Measurements from ENCODE around the gene CDSN. TPM values are rescaled to one million over a fixed set of nuclear protein-coding genes. Genes with fewer than 3 reads are reported as not detected.

The CDSN gene
- polyA plus RNA-seq, 2 of the 4 experiments (the other 2 are of a cell fraction), result not detected

DNA sequence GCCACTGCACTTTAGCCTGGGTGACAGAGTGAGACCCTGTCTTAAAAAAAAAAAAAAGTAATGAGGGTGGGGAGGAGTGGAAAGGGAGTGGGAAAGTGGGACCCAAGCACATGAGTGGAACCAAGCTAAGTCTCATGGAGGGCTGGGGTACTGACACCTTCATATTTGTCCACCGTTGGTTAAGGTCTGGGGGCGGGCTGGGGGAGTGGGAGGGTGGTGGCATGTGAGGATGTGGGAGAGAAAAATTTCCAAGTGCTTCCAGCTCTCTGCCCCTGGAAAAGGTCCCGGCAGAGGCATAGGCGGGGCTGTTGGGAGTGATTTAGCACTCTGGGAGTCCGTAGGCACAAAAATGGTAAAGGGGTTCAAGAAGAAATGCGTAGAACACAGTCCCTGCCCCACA, 12.6 kb upstream of the CDSN start:
- Histone ChIP-seq H3K4me3 (no peak overlapping the region), H3K4me2 (no peak overlapping the region), H3K9me3 (no peaks in the 10 kb centered on the region), H3K27ac (no peak overlapping the region), H3K4me1 (peaks cover 2% of the 10 kb centered on the region; the same call in 1 of the 3 replicates)
- 76% methylated on average over 6 of the region's 6 CpGs for WGBS (ENCODE audit: missing lambda C conversion rate)
- CTCF ChIA-PET, result interaction anchor here (0.6 to 2.3 kb wide), 5 partner anchors 46 to 217 kb away, joined by 3 to 12 read pairs (median 3); no protein-coding TSS in a partner anchor
- TF ChIP-seq, protein P1, sequence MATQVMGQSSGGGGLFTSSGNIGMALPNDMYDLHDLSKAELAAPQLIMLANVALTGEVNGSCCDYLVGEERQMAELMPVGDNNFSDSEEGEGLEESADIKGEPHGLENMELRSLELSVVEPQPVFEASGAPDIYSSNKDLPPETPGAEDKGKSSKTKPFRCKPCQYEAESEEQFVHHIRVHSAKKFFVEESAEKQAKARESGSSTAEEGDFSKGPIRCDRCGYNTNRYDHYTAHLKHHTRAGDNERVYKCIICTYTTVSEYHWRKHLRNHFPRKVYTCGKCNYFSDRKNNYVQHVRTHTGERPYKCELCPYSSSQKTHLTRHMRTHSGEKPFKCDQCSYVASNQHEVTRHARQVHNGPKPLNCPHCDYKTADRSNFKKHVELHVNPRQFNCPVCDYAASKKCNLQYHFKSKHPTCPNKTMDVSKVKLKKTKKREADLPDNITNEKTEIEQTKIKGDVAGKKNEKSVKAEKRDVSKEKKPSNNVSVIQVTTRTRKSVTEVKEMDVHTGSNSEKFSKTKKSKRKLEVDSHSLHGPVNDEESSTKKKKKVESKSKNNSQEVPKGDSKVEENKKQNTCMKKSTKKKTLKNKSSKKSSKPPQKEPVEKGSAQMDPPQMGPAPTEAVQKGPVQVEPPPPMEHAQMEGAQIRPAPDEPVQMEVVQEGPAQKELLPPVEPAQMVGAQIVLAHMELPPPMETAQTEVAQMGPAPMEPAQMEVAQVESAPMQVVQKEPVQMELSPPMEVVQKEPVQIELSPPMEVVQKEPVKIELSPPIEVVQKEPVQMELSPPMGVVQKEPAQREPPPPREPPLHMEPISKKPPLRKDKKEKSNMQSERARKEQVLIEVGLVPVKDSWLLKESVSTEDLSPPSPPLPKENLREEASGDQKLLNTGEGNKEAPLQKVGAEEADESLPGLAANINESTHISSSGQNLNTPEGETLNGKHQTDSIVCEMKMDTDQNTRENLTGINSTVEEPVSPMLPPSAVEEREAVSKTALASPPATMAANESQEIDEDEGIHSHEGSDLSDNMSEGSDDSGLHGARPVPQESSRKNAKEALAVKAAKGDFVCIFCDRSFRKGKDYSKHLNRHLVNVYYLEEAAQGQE (IDR thresholded peaks at IDR 0.05), result no peak
- TF ChIP-seq TFCP2L1 (CRISPR knock-in tag; IDR thresholded peaks at IDR 0.05), result no peak
- TF ChIP-seq HOXB5 (CRISPR knock-in tag; IDR thresholded peaks at IDR 0.05), result no peak
- no peak for TF ChIP-seq CBX2 (IDR thresholded peaks at IDR 0.05; ENCODE audit: borderline replicate concordance, low read depth)
- TF ChIP-seq NPAS2 (CRISPR knock-in tag; IDR thresholded peaks at IDR 0.05; ENCODE audit: borderline replicate concordance), result no peak
- TF ChIP-seq ELK1 (IDR thresholded peaks at IDR 0.05; ENCODE audit: low read depth, low read length), result no peak
- no peak for TF ChIP-seq EP300 (IDR thresholded peaks at IDR 0.05)
- TF ChIP-seq ZC3H11A (IDR thresholded peaks at IDR 0.05), result no peak
- no peak for TF ChIP-seq RAD21 (conservative IDR thresholded peaks at IDR 0.05 in 1 of 2, IDR thresholded peaks at IDR 0.05 in 1 of 2)
- TF ChIP-seq JUNB (IDR thresholded peaks at IDR 0.05), result no peak
- no peak for TF ChIP-seq TP53 (CRISPR knock-in tag; IDR thresholded peaks at IDR 0.05)
- TF ChIP-seq EHF (CRISPR knock-in tag; IDR thresholded peaks at IDR 0.05), result no peak
- TF ChIP-seq, protein P2, sequence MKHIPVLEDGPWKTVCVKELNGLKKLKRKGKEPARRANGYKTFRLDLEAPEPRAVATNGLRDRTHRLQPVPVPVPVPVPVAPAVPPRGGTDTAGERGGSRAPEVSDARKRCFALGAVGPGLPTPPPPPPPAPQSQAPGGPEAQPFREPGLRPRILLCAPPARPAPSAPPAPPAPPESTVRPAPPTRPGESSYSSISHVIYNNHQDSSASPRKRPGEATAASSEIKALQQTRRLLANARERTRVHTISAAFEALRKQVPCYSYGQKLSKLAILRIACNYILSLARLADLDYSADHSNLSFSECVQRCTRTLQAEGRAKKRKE (CRISPR knock-in tag; IDR thresholded peaks at IDR 0.05; ENCODE audit: low read depth), result no peak
- no peak for TF ChIP-seq ZFP36 (IDR thresholded peaks at IDR 0.05; ENCODE audit: borderline replicate concordance, partially characterized antibody)
- no peak for TF ChIP-seq POLR2A (IDR thresholded peaks at IDR 0.05; ENCODE audit: low read length)
- TF ChIP-seq E2F6 (IDR thresholded peaks at IDR 0.05; ENCODE audit: borderline replicate concordance, low read depth), result no peak
- TF ChIP-seq ZSCAN20 (CRISPR knock-in tag; IDR thresholded peaks at IDR 0.05), result no peak
- FAIRE-seq (no peak), DNase-seq (ENCODE audit: low read depth in 1 of 2, low spot score in 1 of 2) (no peak), ATAC-seq (no peak)
- POLR2A ChIA-PET, result no interaction called here

GRCh38 chr6:31131595-31131994, 11.3 kb upstream of the CDSN start:
- WGBS (ENCODE audit: missing lambda C conversion rate), result 82% methylated on average over 3 of the region's 3 CpGs
- Histone ChIP-seq H3K4me1 (peaks cover 3% of the 10 kb centered on the region; the same call in 2 of the 3 replicates), H3K4me3 (no peak overlapping the region), H3K4me2 (no peak overlapping the region), H3K27ac (no peak overlapping the region), H3K9me3 (no peaks in the 10 kb centered on the region)
- no peak for TF ChIP-seq HEYL (CRISPR knock-in tag; IDR thresholded peaks at IDR 0.05)
- TF ChIP-seq POLR2A (IDR thresholded peaks at IDR 0.05; ENCODE audit: low read length), result no peak
- TF ChIP-seq HOXB13 (CRISPR knock-in tag; IDR thresholded peaks at IDR 0.05; ENCODE audit: low read depth), result no peak
- TF ChIP-seq, protein P3, sequence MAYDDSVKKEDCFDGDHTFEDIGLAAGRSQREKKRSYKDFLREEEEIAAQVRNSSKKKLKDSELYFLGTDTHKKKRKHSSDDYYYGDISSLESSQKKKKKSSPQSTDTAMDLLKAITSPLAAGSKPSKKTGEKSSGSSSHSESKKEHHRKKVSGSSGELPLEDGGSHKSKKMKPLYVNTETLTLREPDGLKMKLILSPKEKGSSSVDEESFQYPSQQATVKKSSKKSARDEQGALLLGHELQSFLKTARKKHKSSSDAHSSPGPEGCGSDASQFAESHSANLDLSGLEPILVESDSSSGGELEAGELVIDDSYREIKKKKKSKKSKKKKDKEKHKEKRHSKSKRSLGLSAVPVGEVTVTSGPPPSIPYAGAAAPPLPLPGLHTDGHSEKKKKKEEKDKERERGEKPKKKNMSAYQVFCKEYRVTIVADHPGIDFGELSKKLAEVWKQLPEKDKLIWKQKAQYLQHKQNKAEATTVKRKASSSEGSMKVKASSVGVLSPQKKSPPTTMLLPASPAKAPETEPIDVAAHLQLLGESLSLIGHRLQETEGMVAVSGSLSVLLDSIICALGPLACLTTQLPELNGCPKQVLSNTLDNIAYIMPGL (CRISPR knock-in tag; IDR thresholded peaks at IDR 0.05; ENCODE audit: borderline replicate concordance), result no peak
- TF ChIP-seq FOSL2 (IDR thresholded peaks at IDR 0.05), result no peak
- no peak for TF ChIP-seq FOSL2 (CRISPR knock-in tag; IDR thresholded peaks at IDR 0.05)
- no peak for TF ChIP-seq RARB (CRISPR knock-in tag; IDR thresholded peaks at IDR 0.05)
- TF ChIP-seq ZSCAN20 (CRISPR knock-in tag; IDR thresholded peaks at IDR 0.05), result no peak
- TF ChIP-seq NFE2L2 (conservative IDR thresholded peaks at IDR 0.05; ENCODE audit: low read length), result no peak
- no peak for TF ChIP-seq GATA3 (IDR thresholded peaks at IDR 0.05; ENCODE audit: borderline replicate concordance)
- TF ChIP-seq NPAS2 (CRISPR knock-in tag; IDR thresholded peaks at IDR 0.05; ENCODE audit: borderline replicate concordance), result no peak
- no peak for TF ChIP-seq CHD2 (IDR thresholded peaks at IDR 0.05; ENCODE audit: low read length, partially characterized antibody)
- no peak for TF ChIP-seq SMC3 (IDR thresholded peaks at IDR 0.05)
- no peak for TF ChIP-seq EHF (CRISPR knock-in tag; IDR thresholded peaks at IDR 0.05)
- CTCF ChIA-PET, result interaction anchor here (0.7 to 7.0 kb wide), 5 partner anchors 8 to 409 kb away, joined by 3 to 46 read pairs (median 3); partner anchors contain the start of gene PSORS1C2
- ATAC-seq (no peak), FAIRE-seq (no peak), DNase-seq (ENCODE audit: low read depth in 1 of 2, low spot score in 1 of 2) (no peak)
- POLR2A ChIA-PET, result no interaction called here

All from A549 (cell line).